VCaP (cell line): Measurements from ENCODE around the gene TRIM75.
"Not testable (repeated sequence)": the region's sequence is repeated elsewhere in the genome, so short reads cannot be mapped to it uniquely, and the experiment has no call there.

ENCODE experiments used
- H3K27ac ChIP-seq: fragments of 450-650 bp; 2 replicates; pipeline ENCODE4 v1.5.1; 2017
- TF ChIP-seq, protein P1 (sequence below): fragments of 450-650 bp; conservative IDR thresholded peaks from 2 replicates; pipeline ENCODE4 v1.5.1; 2017; ENCODE audit warnings: mild to moderate bottlenecking, moderate library complexity

The TRIM75 gene

DNA sequence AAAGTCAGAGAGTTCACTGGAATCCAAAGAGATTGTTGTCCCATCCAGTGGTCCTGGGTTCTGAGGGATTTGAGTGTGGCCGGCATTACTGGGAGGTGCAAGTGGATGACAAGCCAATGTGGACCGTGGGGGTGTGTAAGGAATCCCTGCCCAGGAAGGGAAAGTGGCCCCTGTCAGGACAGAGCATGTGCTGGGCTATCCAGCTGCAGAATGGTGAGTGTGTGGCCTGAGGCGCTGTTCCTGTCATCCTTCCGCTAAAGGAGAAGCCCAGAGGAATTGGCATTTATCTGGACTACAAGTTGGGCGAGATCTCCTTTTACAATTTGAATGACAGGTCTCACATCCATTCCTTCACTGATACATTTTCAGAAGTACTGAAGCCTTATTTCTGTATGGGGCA, 42.3 kb upstream of the TRIM75 start:
- TF ChIP-seq, protein P1, sequence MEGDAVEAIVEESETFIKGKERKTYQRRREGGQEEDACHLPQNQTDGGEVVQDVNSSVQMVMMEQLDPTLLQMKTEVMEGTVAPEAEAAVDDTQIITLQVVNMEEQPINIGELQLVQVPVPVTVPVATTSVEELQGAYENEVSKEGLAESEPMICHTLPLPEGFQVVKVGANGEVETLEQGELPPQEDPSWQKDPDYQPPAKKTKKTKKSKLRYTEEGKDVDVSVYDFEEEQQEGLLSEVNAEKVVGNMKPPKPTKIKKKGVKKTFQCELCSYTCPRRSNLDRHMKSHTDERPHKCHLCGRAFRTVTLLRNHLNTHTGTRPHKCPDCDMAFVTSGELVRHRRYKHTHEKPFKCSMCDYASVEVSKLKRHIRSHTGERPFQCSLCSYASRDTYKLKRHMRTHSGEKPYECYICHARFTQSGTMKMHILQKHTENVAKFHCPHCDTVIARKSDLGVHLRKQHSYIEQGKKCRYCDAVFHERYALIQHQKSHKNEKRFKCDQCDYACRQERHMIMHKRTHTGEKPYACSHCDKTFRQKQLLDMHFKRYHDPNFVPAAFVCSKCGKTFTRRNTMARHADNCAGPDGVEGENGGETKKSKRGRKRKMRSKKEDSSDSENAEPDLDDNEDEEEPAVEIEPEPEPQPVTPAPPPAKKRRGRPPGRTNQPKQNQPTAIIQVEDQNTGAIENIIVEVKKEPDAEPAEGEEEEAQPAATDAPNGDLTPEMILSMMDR, result no peak
- no peak overlapping the region for H3K27ac ChIP-seq

DNA sequence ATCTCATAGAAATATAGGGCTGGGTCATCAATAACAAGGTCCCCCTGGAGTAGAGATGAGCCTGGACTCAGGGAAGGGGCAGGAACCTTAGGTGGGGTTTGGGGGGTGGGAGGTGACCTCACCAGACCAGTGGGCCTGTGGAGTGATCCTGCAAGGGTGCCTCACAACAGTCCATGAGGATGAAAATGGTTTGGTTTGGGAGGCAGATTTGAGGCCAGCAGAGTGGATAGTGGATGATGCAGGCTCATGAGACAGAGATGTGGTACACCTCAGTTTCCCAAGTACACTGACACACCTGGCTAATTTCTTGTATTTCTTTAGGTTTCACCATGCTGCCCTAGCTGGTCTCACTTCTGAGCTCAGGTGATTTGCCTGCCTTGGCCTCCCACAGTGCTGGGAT, 40.0 kb upstream of the TRIM75 start:
- TF ChIP-seq, protein P1, result no peak
- no peak overlapping the region for H3K27ac ChIP-seq

DNA sequence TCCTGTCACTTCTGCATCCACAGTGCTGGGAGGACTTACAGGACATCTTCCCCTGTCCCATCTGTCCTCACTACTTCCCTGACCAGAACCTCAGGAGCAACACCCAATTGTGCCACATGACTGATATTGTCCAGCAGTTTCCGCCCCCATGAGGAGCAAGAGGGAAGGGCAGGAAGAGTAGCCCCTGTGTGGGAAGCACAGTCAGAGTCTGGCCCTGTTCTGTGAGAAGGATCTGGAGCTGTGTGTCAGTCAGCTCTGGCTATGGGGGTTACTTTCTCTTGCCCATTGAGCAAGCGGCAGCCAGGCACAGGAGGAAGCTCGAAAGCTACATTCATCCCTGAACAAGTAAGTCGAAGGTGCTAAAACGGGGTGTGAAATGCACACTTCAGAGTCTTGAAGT, 36.7 kb upstream of the TRIM75 start:
- H3K27ac ChIP-seq, result no peak overlapping the region
- TF ChIP-seq, protein P1, result no peak

DNA sequence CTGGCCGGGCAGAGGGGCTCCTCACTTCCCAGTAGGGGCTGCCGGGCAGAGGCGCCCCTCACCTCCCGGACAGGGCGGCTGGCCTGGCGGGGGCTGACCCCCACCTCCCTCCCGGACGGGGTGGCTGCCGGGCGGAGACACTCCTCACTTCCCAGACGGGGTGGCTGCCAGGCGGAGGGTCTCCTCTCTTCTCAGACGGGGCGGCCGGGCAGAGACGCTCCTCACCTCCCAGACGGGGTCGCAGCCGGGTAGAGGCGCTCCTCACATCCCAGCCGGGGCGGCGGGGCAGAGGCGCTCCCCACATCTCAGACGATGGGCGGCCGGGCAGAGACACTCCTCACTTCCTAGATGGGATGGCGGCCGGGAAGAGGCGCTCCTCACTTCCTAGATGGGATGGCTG, 33.7 kb upstream of the TRIM75 start:
- H3K27ac ChIP-seq, result not testable (repeated sequence)

DNA sequence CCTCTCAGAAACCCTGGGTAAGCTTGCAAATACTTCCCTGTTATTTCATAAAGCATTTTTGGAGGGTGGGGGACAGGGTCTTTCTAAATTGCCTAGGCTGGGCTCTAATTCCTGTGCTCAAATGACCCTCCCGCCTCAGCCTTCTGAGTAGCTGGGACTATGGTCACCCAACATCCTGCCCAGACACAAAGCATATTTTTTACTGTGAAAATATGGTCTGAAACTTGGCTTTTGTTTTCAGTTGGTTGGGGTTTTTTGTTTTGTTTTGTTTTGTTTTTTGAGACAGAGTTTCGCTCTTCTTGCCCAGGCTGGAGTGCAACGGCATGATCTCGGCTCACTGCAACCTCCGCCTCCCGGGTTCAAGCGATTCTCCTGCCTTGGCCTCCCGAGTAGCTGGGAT, 27.9 kb upstream of the TRIM75 start:
- not testable (repeated sequence) for H3K27ac ChIP-seq

DNA sequence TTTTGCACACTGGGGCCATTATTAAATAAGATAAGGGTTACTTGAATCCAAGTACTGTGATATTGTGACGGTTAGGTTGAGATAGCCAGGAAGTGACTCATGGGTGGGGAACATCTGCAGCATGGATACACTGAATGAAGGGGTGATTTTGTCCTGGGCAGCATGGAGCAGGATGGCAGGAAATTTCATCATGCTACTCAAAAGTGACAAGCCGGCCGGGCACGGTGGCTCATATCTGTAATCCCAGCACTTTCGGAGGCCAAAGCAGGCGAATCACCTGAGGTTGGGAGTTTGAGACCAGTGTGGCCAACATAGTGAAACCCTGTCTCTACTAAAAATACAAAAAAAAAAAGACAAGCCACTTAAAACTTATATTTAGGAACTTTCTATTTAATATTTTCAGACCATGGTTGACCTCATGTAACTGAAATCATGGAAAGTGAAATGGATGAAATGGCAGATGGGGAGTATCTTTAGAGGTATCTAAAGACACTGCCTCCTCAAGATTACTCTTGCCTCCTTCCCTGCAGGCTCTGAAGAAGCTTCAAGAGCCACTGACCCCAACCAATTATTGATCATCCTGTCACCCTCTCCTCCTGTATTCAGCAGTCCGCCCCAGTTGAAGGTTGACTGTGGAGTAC, 25.8 kb upstream of the TRIM75 start:
- H3K27ac ChIP-seq, result no peak overlapping the region
- TF ChIP-seq, protein P1, result no peak

DNA sequence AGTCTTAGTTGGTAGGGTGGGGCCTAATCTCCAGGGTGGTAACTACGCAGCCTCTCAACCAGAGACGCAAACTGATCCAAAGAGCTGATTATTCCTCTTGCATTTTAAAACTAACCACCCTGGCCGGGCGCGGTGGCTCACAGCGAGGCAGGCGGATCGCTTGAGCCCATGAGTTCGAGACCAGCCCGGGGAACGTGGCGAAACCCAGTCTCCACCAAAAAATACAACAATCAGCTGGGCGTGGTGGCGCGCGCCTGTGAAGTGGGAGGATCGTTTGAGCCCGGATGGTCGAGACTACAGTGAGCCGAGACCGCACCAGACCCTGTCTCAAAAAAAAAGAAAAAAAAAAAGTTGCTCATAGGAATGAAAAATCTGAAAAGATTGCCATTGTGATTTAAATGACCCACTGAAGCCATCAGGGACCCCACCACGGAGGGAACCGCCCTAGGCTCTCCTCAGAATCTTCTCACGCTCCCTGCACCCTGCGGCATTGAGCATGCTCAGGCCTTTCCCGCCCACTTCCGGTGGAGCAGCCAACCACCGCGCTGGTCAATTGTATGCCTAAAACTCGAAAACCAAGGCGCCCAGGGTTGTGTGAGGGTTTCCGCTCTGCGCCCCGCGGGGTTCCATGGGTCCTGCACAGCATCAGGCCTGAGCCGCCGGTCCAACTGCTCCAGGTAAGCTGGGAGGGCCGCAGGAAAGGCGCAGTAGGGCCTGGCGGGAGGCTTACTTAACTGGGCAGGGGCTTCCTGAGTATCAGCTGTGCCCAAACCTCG, 22.0 kb upstream of the TRIM75 start, which contains the start of gene TRIM60:
TSS of gene TRIM60 (plus strand) at position 564 of the 776 bp plus-strand sequence. CDS start 8,074 bp downstream, outside the sequence.
- H3K27ac ChIP-seq, result no peak within 1 kb of the TSS
- TF ChIP-seq, protein P1, result no peak

DNA sequence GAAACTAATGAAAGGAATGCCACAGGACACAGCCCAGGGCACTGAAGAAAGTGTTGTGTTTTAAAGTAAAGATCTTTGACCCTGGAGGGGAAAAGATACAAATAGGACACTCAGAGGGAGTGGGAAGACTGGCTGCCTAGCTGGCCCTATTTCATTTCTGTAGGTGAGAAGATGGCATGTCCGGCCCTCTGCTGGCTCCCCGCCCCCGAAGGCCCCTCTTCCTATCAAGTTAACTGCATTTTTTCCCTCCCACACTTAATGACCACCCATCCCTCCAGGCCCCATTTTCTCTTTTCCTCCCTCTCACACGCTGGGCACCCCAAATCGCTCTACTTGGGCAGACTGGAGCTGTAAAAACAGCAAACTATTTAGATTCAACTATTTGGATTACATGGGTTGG, 5.5 kb upstream of the TRIM75 start:
- H3K27ac ChIP-seq, result no peak overlapping the region
- TF ChIP-seq, protein P1, result no peak
